ENCODE measurements around the gene RNGTT. TPM values are rescaled to one million over a fixed set of nuclear protein-coding genes. Genes with fewer than 3 reads are reported as not detected.
A peak's percentile ranks its signal among the peaks of the same experiment; 100 is the strongest.
"Not testable (repeated sequence)": the region's sequence is repeated elsewhere in the genome, so short reads cannot be mapped to it uniquely, and the experiment has no call there.

The RNGTT gene
- total and polyA plus RNA-seq, 7 donors, result 3.9 to 8.8 (median 7.9) TPM

DNA sequence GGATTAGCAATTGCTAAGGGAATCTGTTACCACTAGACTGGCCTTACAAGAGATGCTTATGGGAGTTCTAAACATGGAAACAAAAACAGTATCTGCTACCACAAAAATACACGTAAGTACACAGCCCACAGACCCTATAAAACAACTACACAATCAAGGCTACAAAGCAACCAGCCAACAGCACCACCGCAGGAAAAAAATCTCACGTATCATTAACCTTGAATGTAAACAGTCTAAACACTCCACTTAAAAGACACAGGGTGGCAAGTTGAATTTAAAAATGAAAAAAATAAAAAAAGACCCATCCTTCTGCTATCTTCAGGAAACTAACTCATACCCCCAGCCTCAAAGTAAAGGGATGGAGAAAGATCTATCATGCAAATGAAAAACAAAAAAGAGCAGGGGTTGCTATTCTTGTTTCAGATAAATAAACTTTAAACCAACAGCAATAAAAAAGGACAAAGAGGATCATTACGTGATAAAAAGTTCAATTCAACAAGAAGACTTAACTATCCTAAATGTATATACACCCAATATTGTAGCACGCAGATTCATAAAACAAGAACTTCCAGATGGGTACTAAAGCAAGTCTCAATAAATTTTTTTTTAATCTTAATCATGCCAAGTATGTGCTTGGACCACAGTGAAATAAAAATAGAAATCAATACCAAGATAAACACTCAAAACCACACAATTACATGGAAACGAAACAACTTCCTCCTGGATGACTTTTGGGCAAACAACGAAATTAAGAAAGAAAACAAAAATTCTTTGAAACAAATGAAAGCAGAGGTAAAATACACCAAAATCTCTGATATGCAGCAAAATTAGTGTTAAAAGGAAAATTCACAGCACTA is 52.3 kb downstream of the RNGTT start:
- Histone ChIP-seq H3K4me3 (no peak overlapping the region), H3K27ac (no peak overlapping the region), H3K27me3 (ENCODE audit: insufficient read depth in 3 of 3, low read length in 2 of 3) (no peaks in the 10 kb centered on the region), H3K4me1 (no peaks in the 10 kb centered on the region), H3K9me3 (no peaks in the 10 kb centered on the region), H3K36me3 (ENCODE audit: insufficient read depth in 1 of 2, low read depth in 1 of 2) (no peaks in the 10 kb centered on the region)
- 76 to 87% (median 84%) methylated on average over 7 of the region's 7 CpGs for WGBS, 3 donors
- ATAC-seq, result no peak
- no peak for DNase-seq
- intact Hi-C loops (cut with DNase I), result no loop called here
- TF ChIP-seq, protein P1, sequence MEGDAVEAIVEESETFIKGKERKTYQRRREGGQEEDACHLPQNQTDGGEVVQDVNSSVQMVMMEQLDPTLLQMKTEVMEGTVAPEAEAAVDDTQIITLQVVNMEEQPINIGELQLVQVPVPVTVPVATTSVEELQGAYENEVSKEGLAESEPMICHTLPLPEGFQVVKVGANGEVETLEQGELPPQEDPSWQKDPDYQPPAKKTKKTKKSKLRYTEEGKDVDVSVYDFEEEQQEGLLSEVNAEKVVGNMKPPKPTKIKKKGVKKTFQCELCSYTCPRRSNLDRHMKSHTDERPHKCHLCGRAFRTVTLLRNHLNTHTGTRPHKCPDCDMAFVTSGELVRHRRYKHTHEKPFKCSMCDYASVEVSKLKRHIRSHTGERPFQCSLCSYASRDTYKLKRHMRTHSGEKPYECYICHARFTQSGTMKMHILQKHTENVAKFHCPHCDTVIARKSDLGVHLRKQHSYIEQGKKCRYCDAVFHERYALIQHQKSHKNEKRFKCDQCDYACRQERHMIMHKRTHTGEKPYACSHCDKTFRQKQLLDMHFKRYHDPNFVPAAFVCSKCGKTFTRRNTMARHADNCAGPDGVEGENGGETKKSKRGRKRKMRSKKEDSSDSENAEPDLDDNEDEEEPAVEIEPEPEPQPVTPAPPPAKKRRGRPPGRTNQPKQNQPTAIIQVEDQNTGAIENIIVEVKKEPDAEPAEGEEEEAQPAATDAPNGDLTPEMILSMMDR (IDR thresholded peaks at IDR 0.05), result no peak

DNA sequence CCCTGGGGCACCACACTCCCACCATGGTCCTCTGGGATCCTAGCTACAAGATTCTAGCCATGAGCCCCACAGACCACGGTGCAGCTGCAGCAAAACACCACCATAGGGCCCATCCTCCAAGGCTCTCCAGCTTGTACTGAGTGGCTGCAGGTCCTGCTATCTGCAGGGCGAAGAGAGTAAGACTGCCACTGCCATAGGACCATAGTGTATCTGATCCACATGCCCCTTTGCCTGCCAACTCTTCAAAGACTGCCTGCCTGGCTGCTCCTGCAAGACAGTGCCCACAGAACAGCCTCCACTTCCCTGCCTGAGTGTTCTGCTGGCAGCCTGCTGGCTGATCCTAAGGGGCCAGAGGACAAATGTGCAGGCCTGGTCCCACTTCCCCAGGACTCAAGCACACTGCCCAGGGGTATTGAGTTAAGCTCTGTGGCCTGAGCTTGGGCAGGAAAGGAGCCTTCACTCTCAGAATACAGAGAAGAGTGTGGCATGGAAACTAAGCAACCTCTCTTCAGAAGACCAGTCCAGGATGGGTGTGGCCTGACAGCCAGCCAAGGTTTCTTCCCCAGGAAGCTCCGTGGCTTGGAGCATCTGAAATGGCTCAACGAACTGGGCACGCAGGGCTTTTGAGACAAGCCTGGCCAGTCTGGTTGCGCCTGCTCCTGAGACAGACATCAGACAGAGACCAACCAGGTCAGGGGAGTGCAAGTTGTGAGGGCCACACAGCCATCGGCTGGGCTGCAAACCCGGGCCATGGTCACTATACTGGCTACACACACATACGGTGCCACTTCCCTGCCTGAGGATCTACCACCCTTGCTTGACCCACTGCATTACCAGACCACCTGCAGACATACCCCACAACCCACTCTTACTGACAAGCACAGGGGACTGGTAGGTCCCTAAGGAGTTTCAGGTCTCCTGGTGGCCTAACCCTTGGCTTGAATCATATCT is 54.5 kb downstream of the RNGTT start:
- Histone ChIP-seq H3K4me3 (no peak overlapping the region), H3K4me1 (no peaks in the 10 kb centered on the region), H3K36me3 (ENCODE audit: insufficient read depth in 1 of 2, low read depth in 1 of 2) (peaks cover 0 to 8% of the 10 kb centered on the region in 2 donors), H3K27ac (no peak overlapping the region), H3K9me3 (no peaks in the 10 kb centered on the region), H3K27me3 (ENCODE audit: insufficient read depth in 3 of 3, low read length in 2 of 3) (no peaks in the 10 kb centered on the region)
- intact Hi-C loops (cut with DNase I), result no loop called here
- TF ChIP-seq, protein P1 (IDR thresholded peaks at IDR 0.05), result no peak
- ATAC-seq (no peak), DNase-seq (peak in 1 of 2 donors; percentile 18)
- 74 to 81% (median 77%) methylated on average over 9 of the region's 9 CpGs for WGBS, 3 donors

DNA sequence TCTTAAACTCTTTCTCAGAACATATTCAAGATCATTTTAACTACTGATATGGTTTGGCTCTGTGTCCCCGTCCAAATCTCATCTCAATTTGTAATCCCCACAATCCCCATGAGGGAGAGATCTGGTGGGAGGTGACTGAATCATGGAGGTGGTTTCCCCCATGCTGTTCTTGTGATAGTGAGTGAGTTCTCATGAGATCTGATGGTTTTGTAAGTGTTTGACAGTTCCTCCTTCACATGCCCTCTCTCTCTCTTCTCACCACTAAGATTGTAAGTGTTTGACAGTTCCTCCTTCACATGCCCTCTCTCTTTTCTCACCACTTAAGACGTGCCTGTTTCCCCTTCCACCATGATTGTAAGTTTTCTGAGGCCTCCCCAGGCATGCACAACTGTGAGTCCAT is 56.3 kb downstream of the RNGTT start:
- H3K9me3 ChIP-seq; DNase-seq; H3K27ac ChIP-seq; intact Hi-C loops (cut with DNase I); H3K27me3 ChIP-seq (ENCODE audit: insufficient read depth in 3 of 3, low read length in 2 of 3); ATAC-seq; H3K4me1 ChIP-seq; H3K4me3 ChIP-seq: not testable (repeated sequence)
- H3K36me3 ChIP-seq (ENCODE audit: insufficient read depth in 1 of 2, low read depth in 1 of 2), result peaks cover 0 to 17% of the 10 kb centered on the region in 2 donors
- 65 to 67% (median 66%) methylated on average over 2 of the region's 2 CpGs for WGBS, 3 donors

DNA sequence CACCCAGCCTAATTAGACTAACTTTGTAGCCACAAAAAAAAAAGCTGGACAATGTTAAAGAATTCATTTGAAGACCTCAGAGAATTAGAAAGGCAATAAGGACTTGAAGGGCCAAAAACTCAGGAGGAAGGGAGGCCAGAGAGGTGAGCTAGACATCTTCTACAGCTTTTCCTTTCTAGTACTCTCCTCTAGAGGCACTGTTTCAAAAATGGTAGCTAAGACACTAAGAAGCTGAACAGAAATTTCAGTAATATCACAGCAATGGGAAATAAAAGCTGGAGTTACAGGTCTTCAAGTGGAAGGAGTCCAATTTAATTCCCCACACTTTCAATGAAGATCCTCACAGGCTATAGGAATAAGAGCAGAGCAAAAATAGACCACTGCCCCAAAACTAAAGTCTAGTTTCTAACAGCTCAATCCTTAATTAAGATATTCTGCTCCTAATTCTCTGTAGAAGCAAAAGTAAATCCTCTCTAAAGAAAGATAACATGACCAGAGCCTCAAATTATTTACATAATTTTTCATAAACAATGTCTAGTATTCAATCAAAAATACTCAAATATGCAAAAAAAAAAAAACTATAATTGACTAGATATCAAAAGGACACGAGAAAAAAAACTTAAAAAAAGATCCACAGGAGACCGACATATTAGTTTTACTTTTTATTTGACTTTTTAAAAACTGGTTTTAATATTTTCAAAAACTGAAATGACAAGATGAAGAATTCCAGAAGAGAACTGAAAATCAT is 63.7 kb downstream of the RNGTT start:
- WGBS, 3 donors, result 97 to 99% (median 98%) methylated on average over 2 of the region's 2 CpGs
- Histone ChIP-seq H3K36me3 (ENCODE audit: insufficient read depth in 1 of 2, low read depth in 1 of 2) (peaks cover 0 to 20% of the 10 kb centered on the region in 2 donors), H3K4me1 (no peaks in the 10 kb centered on the region), H3K27me3 (ENCODE audit: insufficient read depth in 3 of 3, low read length in 2 of 3) (no peaks in the 10 kb centered on the region), H3K27ac (no peak overlapping the region), H3K4me3 (no peak overlapping the region), H3K9me3 (no peaks in the 10 kb centered on the region)
- intact Hi-C loops (cut with DNase I), result no loop called here
- DNase-seq (no peak), ATAC-seq (no peak)
- TF ChIP-seq, protein P1 (IDR thresholded peaks at IDR 0.05), result no peak
